Progenitor cell of endocrine pancreas (in vitro differentiated cells): ENCODE results near the gene CLEC2B. TPM values are rescaled to one million over a fixed set of nuclear protein-coding genes. Genes with fewer than 3 reads are reported as not detected.
A peak's percentile ranks its signal among the peaks of the same experiment; 100 is the strongest.

Experiments
- DNase-seq: peaks from one replicate; pipeline ENCODE4 v3.0.0; 2021; ENCODE audit warnings: low spot score; ENCODE audit not compliant: unreplicated experiment
- H3K27ac Mint-ChIP-seq: 2 replicates; pipeline ENCODE4 v1.8.0; 2021; ENCODE audit warnings: mild to moderate bottlenecking, moderate library complexity, mixed read lengths
- H3K27me3 Mint-ChIP-seq: 2 replicates; pipeline ENCODE4 v1.8.0; 2021; ENCODE audit warnings: mixed read lengths
- H3K36me3 Mint-ChIP-seq: 2 replicates; pipeline ENCODE4 v1.8.0; 2022; ENCODE audit warnings: mixed read lengths; ENCODE audit not compliant: insufficient read depth
- H3K4me1 Mint-ChIP-seq: 2 replicates; pipeline ENCODE4 v1.8.0; 2021; ENCODE audit warnings: low read depth, mixed read lengths
- H3K4me3 Mint-ChIP-seq: 2 replicates; pipeline ENCODE4 v1.8.0; 2021; ENCODE audit warnings: low read depth, mild to moderate bottlenecking, moderate library complexity, mixed read lengths
- H3K9me3 Mint-ChIP-seq: 2 replicates; pipeline ENCODE4 v1.8.0; 2021; ENCODE audit warnings: low read depth, mixed read lengths
- CTCF ChIP-seq: fragments of 200-600 bp; sonication (generic); IDR thresholded peaks from one replicate; pipeline ENCODE4 v1.5.0; 2021; ENCODE audit warnings: antibody characterized with exemption, mild to moderate bottlenecking; ENCODE audit not compliant: unreplicated experiment
- total RNA-seq: library from RNA; stranded (reverse); gene quantifications from 2 replicates; pipeline ENCODE4 v1.2.1, GENCODE V29; 2021

Gene CLEC2B
- total RNA-seq, 1 donor from 2014 or later, result not detected

- Mint-ChIP-seq H3K4me1 (no peaks in the 10 kb centered on the region), H3K4me3 (no peak within 1 kb of the TSS), H3K27ac (no peak within 1 kb of the TSS), H3K27me3 (no peaks in the 10 kb centered on the region), H3K9me3 (no peaks in the 10 kb centered on the region), H3K36me3 (no peaks in the 10 kb centered on the region)
- no peak for DNase-seq
- no peak for TF ChIP-seq CTCF
Measured at GRCh38 chr12:9827209-9827888, 41.8 kb downstream of the CLEC2B start, which contains the start of gene KLRF1. Gene KLRF1, plus strand, starts transcription at chr12:9827481. Its CDS starts 64 bp downstream, at chr12:9827545.

- DNase-seq, result no peak
Measured at GRCh38 chr12:9820281-9820930, 48.7 kb downstream of the CLEC2B start.

GRCh38 chr12:9813821-9814798, 55.0 kb downstream of the CLEC2B start:
- no peaks in the 10 kb centered on the region for H3K36me3 Mint-ChIP-seq
- H3K4me3 Mint-ChIP-seq, result no peak overlapping the region
- no peak overlapping the region for H3K27ac Mint-ChIP-seq
- peaks cover 25% of the 10 kb centered on the region for H3K27me3 Mint-ChIP-seq
- DNase-seq, result peak; percentile 82
- peak; percentile 94 for TF ChIP-seq CTCF
- H3K9me3 Mint-ChIP-seq, result no peaks in the 10 kb centered on the region
- peaks cover 11% of the 10 kb centered on the region for H3K4me1 Mint-ChIP-seq

More at GRCh38 chr12:9820281-9820930, 48.7 kb downstream of the CLEC2B start:
- Mint-ChIP-seq H3K9me3 (no peaks in the 10 kb centered on the region), H3K4me3 (no peak overlapping the region), H3K36me3 (no peaks in the 10 kb centered on the region), H3K27ac (no peak overlapping the region), H3K27me3 (peaks cover 8% of the 10 kb centered on the region), H3K4me1 (no peaks in the 10 kb centered on the region)
- TF ChIP-seq CTCF, result no peak

- Mint-ChIP-seq H3K36me3 (no peaks in the 10 kb centered on the region), H3K4me1 (peaks cover 11% of the 10 kb centered on the region)
Measured at GRCh38 chr12:9811621-9812020, 57.5 kb downstream of the CLEC2B start.

More at GRCh38 chr12:9811621-9812020, 57.5 kb downstream of the CLEC2B start:
- Mint-ChIP-seq H3K27me3 (peaks cover 17% of the 10 kb centered on the region), H3K27ac (no peak overlapping the region), H3K9me3 (no peaks in the 10 kb centered on the region), H3K4me3 (no peak overlapping the region)
- no peak for DNase-seq
- no peak for TF ChIP-seq CTCF
